ENCODE measurements around the gene OLIG1.

- TF ChIP-seq EZH2phosphoT487 (IDR thresholded peaks at IDR 0.05) (no peak), CTCF (IDR thresholded peaks at IDR 0.05) (no peak)
These were observed 11.4 kb upstream of the OLIG1 start for GRCh38 chr21:33058527-33058926.
